LNCaP clone FGC (cell line): ENCODE data around the gene SP2.
"Not testable (repeated sequence)": the region's sequence is repeated elsewhere in the genome, so short reads cannot be mapped to it uniquely, and the experiment has no call there.

ENCODE experiments used
- DNase-seq: peaks from one replicate; pipeline ENCODE4 v3.0.0-alpha.2; 2011; ENCODE audit warnings: low read depth
- H3K4me3 ChIP-seq: 2 replicates; pipeline ENCODE4 v1.5.1; 2011; ENCODE audit warnings: mild to moderate bottlenecking, low read depth, low read length, control low read depth
- TF ChIP-seq, protein P1 (sequence below): IDR thresholded peaks from 2 replicates; pipeline ENCODE4 v1.5.1; 2012; ENCODE audit warnings: mild to moderate bottlenecking; ENCODE audit not compliant: control insufficient read depth, insufficient read depth; ENCODE audit errors: extremely low read depth

SP2 gene

DNA sequence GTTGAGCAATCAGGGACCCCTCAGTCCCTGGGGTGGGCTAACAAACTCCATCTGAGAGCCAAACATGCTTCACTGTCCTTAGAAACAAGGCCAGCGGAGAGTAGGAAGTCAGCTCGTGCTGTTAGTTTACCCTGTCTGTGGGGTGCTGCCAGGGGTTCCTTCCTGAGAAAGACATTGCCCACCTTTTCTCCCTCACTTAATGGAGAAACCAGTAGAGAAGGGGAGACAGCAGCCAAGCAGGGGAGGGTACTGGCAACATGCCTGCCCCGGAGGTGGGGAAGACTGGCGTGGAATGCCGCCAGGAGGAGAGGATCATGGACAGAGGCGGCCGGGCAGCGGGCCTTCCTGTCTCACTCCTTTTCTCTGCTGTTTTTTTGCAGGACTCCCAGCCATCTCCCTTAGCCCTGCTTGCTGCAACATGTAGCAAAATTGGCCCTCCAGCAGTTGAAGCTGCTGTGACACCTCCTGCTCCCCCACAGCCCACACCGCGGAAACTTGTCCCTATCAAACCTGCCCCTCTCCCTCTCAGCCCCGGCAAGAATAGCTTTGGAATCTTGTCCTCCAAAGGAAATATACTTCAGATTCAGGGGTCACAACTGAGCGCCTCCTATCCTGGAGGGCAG, 19.9 kb downstream of the SP2 start:
- no peak overlapping the region for H3K4me3 ChIP-seq
- TF ChIP-seq, protein P1, sequence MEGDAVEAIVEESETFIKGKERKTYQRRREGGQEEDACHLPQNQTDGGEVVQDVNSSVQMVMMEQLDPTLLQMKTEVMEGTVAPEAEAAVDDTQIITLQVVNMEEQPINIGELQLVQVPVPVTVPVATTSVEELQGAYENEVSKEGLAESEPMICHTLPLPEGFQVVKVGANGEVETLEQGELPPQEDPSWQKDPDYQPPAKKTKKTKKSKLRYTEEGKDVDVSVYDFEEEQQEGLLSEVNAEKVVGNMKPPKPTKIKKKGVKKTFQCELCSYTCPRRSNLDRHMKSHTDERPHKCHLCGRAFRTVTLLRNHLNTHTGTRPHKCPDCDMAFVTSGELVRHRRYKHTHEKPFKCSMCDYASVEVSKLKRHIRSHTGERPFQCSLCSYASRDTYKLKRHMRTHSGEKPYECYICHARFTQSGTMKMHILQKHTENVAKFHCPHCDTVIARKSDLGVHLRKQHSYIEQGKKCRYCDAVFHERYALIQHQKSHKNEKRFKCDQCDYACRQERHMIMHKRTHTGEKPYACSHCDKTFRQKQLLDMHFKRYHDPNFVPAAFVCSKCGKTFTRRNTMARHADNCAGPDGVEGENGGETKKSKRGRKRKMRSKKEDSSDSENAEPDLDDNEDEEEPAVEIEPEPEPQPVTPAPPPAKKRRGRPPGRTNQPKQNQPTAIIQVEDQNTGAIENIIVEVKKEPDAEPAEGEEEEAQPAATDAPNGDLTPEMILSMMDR = no peak
- no peak for DNase-seq

DNA sequence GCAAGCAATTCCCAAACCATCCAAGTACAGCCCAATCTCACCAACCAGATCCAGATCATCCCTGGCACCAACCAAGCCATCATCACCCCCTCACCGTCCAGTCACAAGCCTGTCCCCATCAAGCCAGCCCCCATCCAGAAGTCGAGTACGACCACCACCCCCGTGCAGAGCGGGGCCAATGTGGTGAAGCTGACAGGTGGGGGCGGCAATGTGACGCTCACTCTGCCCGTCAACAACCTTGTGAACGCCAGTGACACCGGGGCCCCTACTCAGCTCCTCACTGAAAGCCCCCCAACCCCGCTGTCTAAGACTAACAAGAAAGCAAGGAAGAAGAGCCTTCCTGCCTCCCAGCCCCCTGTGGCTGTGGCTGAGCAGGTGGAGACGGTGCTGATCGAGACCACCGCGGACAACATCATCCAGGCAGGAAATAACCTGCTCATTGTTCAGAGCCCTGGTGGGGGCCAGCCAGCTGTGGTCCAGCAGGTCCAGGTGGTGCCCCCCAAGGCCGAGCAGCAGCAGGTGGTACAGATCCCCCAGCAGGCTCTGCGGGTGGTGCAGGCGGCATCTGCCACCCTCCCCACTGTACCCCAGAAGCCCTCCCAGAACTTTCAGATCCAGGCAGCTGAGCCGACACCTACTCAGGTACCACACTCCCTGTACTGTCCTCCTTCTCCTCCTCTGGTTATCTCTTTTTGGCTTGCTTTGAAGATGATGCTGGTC, 20.6 kb downstream of the SP2 start:
- no peak for DNase-seq
- H3K4me3 ChIP-seq = no peak overlapping the region
- TF ChIP-seq, protein P1 = no peak

DNA sequence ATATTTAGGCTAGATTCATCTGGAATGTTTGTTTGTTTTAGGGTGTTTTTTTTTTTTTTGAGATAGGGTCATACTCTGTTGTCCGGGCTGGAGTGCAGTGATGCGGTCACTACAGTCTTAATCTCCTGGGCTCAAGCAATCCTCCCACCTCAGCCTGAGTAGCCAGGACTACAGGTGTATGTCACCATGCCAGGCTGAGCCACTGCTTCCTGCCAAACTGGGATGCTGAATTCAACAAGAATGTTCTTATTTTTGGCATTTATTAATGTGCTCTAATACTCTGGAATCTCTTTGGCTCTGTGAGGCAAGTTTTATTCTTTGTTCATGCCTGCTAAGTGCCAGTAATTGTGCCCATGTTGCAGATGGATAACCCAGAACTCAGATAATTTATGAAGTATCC, 21.5 kb downstream of the SP2 start:
- DNase-seq = no peak
- H3K4me3 ChIP-seq = no peak overlapping the region
- TF ChIP-seq, protein P1 = no peak

DNA sequence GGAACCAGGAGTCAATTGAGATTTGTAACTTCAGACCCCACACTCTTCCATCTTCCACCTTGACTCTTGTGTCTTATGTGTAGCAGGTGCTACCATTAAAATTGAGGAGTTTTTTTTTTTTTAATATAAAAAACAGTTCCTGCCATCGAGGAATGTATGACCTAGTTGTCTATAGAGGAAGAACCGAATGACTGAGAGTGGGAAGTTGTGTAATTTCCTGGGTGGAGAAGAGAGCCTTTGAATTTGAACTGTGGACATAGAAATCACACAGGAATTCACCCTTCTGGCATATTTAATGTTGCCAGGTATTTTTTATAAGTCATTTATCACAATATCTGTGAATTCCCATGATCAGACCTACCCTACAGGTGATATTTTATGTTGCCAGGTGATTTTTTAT, 22.0 kb downstream of the SP2 start:
- DNase-seq = no peak
- no peak overlapping the region for H3K4me3 ChIP-seq
- TF ChIP-seq, protein P1 = no peak

DNA sequence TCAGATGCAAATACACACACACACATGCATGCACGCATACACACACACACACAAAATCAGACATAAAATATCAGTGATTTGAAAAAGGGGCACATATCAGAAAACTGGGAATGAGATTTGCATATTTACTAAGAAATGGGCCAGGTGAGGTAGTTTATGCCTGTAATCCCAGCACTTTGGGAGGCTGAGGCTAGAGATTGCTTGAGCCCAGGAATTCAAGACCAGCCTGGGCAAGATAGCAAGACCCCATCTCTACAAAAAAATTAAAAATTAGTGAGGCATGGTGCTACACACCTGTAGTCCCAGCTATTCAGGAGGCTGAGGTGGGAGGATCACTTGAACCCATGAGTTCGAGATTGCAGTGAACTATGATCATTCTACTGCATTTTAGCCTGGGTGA, 23.0 kb downstream of the SP2 start:
- TF ChIP-seq, protein P1 = no peak
- H3K4me3 ChIP-seq = no peak overlapping the region
- no peak for DNase-seq

DNA sequence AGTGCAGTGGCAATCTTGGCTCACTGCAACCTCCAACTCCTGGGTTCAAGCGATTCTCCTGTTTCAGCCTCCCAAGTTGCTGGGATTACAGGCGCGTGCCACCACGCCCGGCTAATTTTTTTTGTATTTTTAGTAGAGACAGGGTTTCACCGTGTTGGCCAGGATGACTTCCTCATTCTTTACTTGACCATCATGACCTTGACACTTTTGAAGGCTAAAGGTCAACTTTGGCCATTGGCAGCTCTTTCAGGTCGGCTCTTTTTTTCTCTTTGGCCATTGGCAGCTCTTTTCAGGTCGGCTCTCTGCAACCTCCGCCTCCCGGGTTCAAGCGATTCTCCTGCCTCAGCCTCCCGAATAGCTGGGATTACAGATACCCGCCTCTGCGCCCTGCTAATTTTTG, 23.9 kb downstream of the SP2 start:
- DNase-seq, H3K4me3 ChIP-seq: not testable (repeated sequence)

DNA sequence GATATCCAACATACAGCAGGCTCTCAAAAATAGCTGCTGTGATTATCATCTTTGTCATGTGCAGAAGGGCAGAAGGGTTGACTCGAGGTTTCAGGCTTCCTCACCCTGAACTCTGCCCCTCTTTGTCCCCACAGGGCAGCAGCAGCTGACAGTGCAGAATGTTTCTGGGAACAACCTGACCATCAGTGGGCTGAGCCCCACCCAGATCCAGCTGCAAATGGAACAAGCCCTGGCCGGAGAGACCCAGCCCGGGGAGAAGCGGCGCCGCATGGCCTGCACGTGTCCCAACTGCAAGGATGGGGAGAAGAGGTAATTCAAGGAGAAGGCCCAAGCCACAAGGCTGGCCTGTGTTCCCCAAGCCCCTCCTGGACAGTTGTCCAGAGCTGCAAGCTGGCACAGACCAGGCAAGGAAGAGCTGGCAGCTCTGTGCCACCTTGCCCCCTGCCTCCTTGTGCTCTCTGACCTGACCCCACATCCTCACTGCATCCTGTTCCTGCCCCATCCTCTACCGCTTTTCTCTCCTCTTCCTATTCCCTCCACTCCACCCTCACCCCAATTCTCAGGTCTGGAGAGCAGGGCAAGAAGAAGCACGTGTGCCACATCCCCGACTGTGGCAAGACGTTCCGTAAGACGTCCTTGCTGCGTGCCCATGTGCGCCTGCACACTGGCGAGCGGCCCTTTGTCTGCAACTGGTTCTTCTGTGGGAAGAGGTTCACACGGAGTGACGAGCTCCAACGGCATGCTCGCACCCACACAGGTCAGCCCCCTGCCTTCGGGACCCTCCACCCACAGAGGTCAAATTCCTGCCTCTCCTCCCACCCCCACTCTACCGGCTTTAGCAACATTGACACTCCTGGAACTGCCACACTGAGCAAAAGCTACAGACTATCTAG, 29.0 kb downstream of the SP2 start:
- TF ChIP-seq, protein P1 = no peak
- no peak overlapping the region for H3K4me3 ChIP-seq
- no peak for DNase-seq
